ENCODE results near the gene CALY.
A peak's percentile ranks its signal among the peaks of the same experiment; 100 is the strongest.

The CALY gene

GRCh38 chr10:133276100-133276434 is 60.6 kb downstream of the CALY start:
- DNase-seq, result no peak
- no peak overlapping the region for H3K27ac ChIP-seq
- TF ChIP-seq CTCF (IDR thresholded peaks at IDR 0.05; ENCODE audit: low read depth, low read length), result no peak
- peaks cover 4% of the 10 kb centered on the region; the same call in 1 of the 2 replicates for H3K36me3 ChIP-seq
- H3K27me3 ChIP-seq (ENCODE audit: insufficient read depth, low read depth, severe bottlenecking), result peaks cover 10% of the 10 kb centered on the region
- peak overlapping the region; percentile 40; the same call in 1 of the 2 replicates for H3K4me3 ChIP-seq (ENCODE audit: low read depth, low read length)
- H3K9me3 ChIP-seq (ENCODE audit: severe bottlenecking), result no peaks in the 10 kb centered on the region

GRCh38 chr10:133275684-133276092 is 61.0 kb downstream of the CALY start:
- H3K4me3 ChIP-seq (ENCODE audit: low read depth, low read length), result no peak overlapping the region
- no peak overlapping the region for H3K27ac ChIP-seq
- H3K9me3 ChIP-seq (ENCODE audit: severe bottlenecking), result no peaks in the 10 kb centered on the region
- TF ChIP-seq CTCF (IDR thresholded peaks at IDR 0.05; ENCODE audit: low read depth, low read length), result 0 out of 2 replicates have a peak, but pooled peaks have one; percentile 12
- DNase-seq, result no peak
- H3K36me3 ChIP-seq, result peaks cover 4% of the 10 kb centered on the region; the same call in 1 of the 2 replicates
- peaks cover 10% of the 10 kb centered on the region for H3K27me3 ChIP-seq (ENCODE audit: insufficient read depth, low read depth, severe bottlenecking)

GRCh38 chr10:133274751-133275683 is 61.7 kb downstream of the CALY start:
- 0 out of 2 replicates have a peak, but pooled peaks have one; percentile 22 for TF ChIP-seq CTCF (IDR thresholded peaks at IDR 0.05; ENCODE audit: low read depth, low read length)
- Histone ChIP-seq H3K27ac (no peak overlapping the region), H3K27me3 (ENCODE audit: insufficient read depth, low read depth, severe bottlenecking) (peaks cover 10% of the 10 kb centered on the region), H3K9me3 (ENCODE audit: severe bottlenecking) (no peaks in the 10 kb centered on the region), H3K4me3 (ENCODE audit: low read depth, low read length) (no peak overlapping the region), H3K36me3 (peaks cover 4% of the 10 kb centered on the region; the same call in 1 of the 2 replicates)
- no peak for DNase-seq

Data from WERI-Rb-1 (cell line).